ENCODE results near the gene DOLK.

Gene DOLK

DNA sequence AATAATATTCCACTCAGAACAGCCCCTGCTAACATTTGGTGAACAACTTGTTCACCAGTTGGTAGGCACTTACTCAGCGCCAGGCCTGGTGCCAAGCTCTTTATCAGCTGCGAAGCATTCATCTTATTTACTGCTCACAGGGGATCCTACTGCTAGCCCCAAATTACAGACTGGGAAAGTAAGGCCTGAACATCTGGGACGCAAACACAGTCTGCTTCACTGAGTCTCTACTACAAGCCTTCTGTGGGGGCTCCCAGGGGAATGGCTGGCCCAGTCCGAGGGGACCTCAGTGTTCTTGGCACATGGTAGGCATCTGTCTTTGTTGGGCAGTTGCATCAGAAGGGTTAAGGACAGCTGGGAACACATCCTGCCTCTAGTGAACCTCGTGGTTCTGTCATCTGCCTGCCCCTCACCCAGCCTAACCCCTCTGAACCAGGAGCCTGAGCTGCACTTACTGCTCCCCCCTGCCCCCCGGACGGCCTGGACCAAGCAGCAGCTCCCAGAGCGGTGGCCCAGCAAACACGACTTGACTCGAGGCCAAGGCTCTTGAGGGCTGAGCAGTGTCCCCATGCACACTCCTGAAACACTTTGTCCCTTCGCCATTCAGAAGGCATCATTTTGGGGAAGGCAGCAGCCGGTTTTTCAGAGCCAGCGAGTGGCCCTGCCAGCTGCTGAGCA lies 26.9 kb downstream of the DOLK start, which contains the start of gene PHYHD1:
Gene PHYHD1, plus strand, starts transcription at position 602 of the 678 bp plus-strand sequence. CDS start 1,342 bp downstream, outside the sequence.
- no peak for DNase-seq (ENCODE audit: extremely low read depth, low read depth)
- H3K4me3 ChIP-seq (replicated peaks; ENCODE audit: low read depth, low read length) = peak within 1 kb of the TSS; percentile 42
- TF ChIP-seq, protein P1, sequence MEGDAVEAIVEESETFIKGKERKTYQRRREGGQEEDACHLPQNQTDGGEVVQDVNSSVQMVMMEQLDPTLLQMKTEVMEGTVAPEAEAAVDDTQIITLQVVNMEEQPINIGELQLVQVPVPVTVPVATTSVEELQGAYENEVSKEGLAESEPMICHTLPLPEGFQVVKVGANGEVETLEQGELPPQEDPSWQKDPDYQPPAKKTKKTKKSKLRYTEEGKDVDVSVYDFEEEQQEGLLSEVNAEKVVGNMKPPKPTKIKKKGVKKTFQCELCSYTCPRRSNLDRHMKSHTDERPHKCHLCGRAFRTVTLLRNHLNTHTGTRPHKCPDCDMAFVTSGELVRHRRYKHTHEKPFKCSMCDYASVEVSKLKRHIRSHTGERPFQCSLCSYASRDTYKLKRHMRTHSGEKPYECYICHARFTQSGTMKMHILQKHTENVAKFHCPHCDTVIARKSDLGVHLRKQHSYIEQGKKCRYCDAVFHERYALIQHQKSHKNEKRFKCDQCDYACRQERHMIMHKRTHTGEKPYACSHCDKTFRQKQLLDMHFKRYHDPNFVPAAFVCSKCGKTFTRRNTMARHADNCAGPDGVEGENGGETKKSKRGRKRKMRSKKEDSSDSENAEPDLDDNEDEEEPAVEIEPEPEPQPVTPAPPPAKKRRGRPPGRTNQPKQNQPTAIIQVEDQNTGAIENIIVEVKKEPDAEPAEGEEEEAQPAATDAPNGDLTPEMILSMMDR (IDR thresholded peaks at IDR 0.05; ENCODE audit: low read depth, low read length, missing control alignments) = no peak

GRCh38 chr9:128919402-128920089 lies 27.9 kb downstream of the DOLK start:
- H3K4me3 ChIP-seq (replicated peaks; ENCODE audit: low read depth, low read length) = no peak overlapping the region
- TF ChIP-seq, protein P1 (IDR thresholded peaks at IDR 0.05; ENCODE audit: low read depth, low read length, missing control alignments) = no peak
- no peak for DNase-seq (ENCODE audit: extremely low read depth, low read depth)

DNA sequence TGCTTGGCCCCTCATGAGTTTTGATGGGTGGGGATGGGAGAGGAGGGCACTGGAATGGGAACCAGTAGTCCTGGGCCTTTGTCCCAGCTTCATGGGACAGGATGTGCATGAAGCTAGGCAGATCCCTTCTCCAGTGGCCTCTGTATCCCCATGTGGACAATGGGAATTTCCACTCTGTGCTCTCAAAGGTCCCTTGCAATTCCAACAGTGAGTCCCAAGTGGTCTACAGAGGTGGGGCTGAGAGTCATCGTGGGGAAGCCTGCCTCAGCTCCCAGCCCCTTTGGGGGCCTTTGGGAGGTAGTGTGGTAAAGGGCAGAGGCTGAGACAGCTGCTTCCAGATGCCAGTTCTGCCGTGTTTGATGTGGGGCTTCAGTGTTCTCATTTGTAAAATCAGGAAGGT lies 28.5 kb downstream of the DOLK start:
- TF ChIP-seq, protein P1 (IDR thresholded peaks at IDR 0.05; ENCODE audit: low read depth, low read length, missing control alignments) = no peak
- no peak for DNase-seq (ENCODE audit: extremely low read depth, low read depth)

GRCh38 chr9:128917151-128917849 lies 30.1 kb downstream of the DOLK start:
- no peak for DNase-seq (ENCODE audit: extremely low read depth, low read depth)
- TF ChIP-seq, protein P1 (IDR thresholded peaks at IDR 0.05; ENCODE audit: low read depth, low read length, missing control alignments) = no peak
- H3K4me3 ChIP-seq (replicated peaks; ENCODE audit: low read depth, low read length) = no peak overlapping the region

More for the DNA sequence above, 28.5 kb downstream of the DOLK start:
- no peak overlapping the region for H3K4me3 ChIP-seq (replicated peaks; ENCODE audit: low read depth, low read length)

DNA sequence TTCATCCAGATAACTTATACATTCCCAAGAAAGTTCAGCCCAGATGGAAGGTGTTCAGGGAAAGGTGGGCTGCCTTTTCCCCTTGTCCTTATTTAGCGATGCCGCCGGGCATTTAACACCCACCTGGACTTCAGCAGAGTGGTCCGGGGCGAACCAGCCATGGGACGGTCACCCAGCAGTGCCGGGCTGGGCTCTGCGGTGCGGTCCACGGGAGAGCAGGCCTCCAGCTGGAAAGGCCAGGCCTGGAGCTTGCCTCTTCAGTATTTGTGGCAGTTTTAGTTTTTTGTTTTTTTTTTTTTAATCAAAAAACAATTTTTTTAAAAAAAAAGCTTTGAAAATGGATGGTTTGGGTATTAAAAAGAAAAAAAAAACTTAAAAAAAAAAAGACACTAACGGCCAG lies 30.7 kb downstream of the DOLK start:
- H3K4me3 ChIP-seq (replicated peaks; ENCODE audit: low read depth, low read length) = no peak overlapping the region
- DNase-seq (ENCODE audit: extremely low read depth, low read depth) = no peak
- TF ChIP-seq, protein P1 (IDR thresholded peaks at IDR 0.05; ENCODE audit: low read depth, low read length, missing control alignments) = no peak

DNA sequence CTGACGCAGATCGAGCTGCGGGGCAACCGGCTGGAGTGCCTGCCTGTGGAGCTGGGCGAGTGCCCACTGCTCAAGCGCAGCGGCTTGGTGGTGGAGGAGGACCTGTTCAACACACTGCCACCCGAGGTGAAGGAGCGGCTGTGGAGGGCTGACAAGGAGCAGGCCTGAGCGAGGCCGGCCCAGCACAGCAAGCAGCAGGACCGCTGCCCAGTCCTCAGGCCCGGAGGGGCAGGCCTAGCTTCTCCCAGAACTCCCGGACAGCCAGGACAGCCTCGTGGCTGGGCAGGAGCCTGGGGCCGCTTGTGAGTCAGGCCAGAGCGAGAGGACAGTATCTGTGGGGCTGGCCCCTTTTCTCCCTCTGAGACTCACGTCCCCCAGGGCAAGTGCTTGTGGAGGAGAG lies 31.2 kb downstream of the DOLK start:
- no peak overlapping the region for H3K4me3 ChIP-seq (replicated peaks; ENCODE audit: low read depth, low read length)
- TF ChIP-seq, protein P1 (IDR thresholded peaks at IDR 0.05; ENCODE audit: low read depth, low read length, missing control alignments) = no peak
- DNase-seq (ENCODE audit: extremely low read depth, low read depth) = no peak

Measured in HFF-Myc (cell line).